Activated T-cell treated with anti-CD3 and anti-CD28 coated beads, Interleukin-2, amount 50 U/mL, for 48 hours (primary cell): Measurements from ENCODE around the gene CACNG7.

Source experiments
- DNase-seq, 2 experiments: peaks; one replicate each; pipeline ENCODE4 v3.0.0-alpha.2; 2020

Gene CACNG7

GRCh38 chr19:53879140-53880081 is 29.7 kb upstream of the CACNG7 start:
- peak; percentile 91 to 93 for DNase-seq

GRCh38 chr19:53880711-53881481 is 28.2 kb upstream of the CACNG7 start:
- no peak for DNase-seq

- peak; percentile 52 to 65 for DNase-seq
Observed at GRCh38 chr19:53881482-53882390, 27.3 kb upstream of the CACNG7 start, which contains the start of gene PRKCG. PRKCG (plus strand) TSS chr19:53882197; CDS start chr19:53882495, 298 bp downstream.

- DNase-seq: no peak
Observed at GRCh38 chr19:53882391-53883050, 26.6 kb upstream of the CACNG7 start.

GRCh38 chr19:53883231-53883661 is 25.8 kb upstream of the CACNG7 start:
- DNase-seq: no peak

- DNase-seq: no peak
Observed at GRCh38 chr19:53883741-53884140, 25.3 kb upstream of the CACNG7 start.

- no peak for DNase-seq
Observed at GRCh38 chr19:53884256-53884655, 24.8 kb upstream of the CACNG7 start.

- DNase-seq: no peak
Observed at GRCh38 chr19:53885036-53885435, 24.0 kb upstream of the CACNG7 start.

- DNase-seq: no peak
Observed at GRCh38 chr19:53892301-53892980, 16.6 kb upstream of the CACNG7 start.

- no peak for DNase-seq
Observed at GRCh38 chr19:53892981-53893325, 16.1 kb upstream of the CACNG7 start.

- DNase-seq: no peak
Observed at GRCh38 chr19:53894707-53895106, 14.4 kb upstream of the CACNG7 start.

GRCh38 chr19:53896682-53897081 is 12.4 kb upstream of the CACNG7 start:
- no peak for DNase-seq

- DNase-seq: no peak
Observed at GRCh38 chr19:53897459-53897858, 11.6 kb upstream of the CACNG7 start.

GRCh38 chr19:53898166-53898565 is 10.9 kb upstream of the CACNG7 start:
- no peak for DNase-seq

- DNase-seq: peak in 1 of 2 experiments; percentile 27
Observed at GRCh38 chr19:53898636-53899341, 10.3 kb upstream of the CACNG7 start.

- DNase-seq: no peak
Observed at GRCh38 chr19:53900191-53900860, 8.8 kb upstream of the CACNG7 start.

- DNase-seq: peak in 1 of 2 experiments; percentile 24
Observed at GRCh38 chr19:53903055-53903680, 5.9 kb upstream of the CACNG7 start.

- no peak for DNase-seq
Observed at GRCh38 chr19:53904909-53905308, 4.2 kb upstream of the CACNG7 start.

GRCh38 chr19:53905787-53906186 is 3.3 kb upstream of the CACNG7 start:
- DNase-seq: no peak
